ENCODE measurements around the gene DAO.

DAO gene

DNA sequence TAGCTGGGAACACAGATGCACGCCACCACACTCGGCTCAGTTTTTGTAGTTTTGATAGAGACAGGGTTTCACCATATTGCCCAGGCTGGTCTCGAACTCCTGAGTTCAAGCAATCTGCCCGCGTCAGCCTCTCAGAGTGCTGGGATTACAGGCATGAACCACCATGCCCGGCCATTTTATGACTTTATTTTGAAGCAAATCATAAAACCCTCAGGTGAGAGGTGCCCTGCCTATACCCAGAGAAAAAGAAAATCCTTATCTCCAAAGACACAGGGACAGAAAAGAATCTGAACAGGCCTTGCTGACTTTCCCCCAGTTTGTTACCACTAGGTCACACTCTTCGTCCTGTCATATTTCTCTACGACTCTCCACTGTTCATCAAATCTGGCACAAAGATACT lies 48.8 kb downstream of the DAO start:
- no peak for DNase-seq

DNA sequence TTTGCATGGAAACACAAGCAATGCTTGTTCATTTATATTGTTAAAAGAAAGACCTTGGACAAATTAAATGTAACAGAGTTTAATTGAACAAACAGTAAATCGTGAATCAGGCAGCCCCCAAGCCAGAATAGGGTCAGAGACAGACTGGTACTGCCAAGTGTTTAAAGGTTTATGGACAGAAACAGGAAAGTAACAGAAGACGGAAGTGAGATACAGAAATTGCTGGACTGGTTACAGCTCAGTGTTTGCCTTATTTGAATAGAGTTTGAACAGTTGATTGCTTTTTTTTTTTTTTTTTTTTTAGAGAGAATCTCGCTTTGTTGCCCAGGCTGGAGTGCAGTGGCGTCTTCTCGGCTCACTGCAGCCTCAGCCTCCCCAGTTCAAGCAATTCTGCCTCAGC lies 50.3 kb downstream of the DAO start:
- DNase-seq, result no peak

DNA sequence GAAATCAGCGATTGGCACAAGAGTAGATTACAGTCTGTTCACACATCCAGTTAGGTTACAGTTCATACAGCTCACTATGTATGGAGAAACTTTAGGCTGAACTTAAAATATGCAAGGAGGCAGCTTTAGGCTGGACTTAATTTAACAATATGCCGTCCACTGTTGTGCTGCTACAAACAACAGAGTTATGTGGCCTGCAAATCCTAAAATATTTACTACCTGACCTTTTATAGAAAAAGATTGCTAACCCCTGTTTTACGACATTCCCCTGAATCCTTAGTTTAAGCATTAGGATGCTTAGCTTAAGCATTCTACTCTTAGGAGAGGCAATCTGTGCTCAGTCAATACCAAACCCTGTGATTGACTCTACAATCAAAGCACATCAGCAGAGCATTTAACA lies 50.9 kb downstream of the DAO start:
- DNase-seq, result no peak

DNA sequence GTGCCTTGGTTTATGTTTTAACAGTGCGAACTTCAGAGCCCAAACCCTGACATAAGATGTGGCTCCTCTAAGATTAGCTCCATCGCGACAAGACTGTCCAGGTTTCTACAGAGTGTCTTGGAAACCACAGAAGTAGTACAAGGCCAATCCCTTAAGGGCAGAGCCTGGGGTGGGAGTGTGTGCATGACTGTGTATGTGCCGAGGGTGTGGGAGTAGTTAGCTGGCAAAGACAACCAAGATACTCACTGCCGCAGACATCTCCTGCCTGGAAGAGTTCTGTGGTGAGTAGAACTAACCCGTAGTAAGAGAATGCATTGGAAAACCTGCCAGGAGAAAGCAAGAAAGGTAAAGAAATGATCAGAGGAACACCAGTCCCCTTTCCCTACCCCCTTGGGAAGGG lies 54.1 kb downstream of the DAO start:
- no peak for DNase-seq

DNA sequence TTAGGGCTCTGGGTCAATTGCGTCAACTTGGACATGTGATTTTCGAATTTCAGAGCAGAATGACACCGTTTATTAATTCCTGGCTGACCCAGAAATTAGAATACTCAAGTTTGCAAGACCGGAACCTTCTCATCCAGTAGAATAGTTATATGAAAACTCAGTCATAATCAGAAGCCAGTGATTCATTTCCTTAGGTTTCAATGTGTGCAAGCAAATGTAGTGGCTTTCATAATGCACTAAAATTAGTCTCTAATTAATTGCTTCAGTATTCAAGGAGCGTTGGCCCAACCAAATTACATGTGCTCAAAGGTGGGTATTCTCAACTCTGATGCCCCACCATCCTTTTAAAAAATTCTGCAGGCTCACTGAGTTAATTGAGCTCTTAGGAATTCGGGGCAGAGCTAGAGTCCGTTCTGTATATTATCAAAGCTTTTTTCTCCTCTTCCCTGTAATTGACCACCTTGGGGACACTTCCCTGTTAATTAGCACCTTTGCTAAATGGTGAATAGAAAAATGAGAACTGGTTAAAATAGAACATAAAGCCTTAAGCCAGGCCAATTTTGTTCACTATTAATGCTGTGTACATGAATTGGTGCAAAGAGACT lies 55.4 kb downstream of the DAO start:
- DNase-seq, result no peak

DNA sequence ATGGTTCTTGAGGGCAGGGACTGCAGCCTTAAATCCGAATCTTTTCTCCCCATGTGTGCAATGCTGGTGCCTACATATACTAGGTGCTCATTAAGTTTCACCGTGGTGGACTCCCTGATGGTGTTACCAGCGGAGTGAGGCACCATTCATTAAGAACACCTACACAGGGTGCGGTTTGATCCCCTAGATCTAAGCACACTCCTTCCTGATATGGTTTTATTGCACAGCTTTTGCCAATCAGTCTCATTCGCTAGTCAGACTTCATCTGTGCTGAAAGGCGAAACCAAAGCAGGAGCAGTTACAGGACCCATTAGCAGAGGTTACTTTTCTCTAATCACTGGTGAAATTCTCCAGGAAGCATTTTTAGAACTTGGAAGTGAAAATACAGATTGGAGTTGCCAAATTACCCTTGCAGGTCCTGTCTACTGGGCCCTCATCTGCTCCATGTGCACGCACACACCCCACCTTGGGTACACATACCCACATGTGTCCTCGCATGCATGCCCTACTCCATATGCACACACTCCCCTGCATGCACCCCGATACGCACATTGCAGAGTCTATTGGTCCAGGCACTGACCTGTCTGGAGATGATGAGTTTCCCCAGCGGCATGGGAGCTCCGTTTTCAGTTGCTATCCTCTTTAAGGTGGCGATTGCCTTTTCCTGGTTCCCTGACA lies 58.5 kb downstream of the DAO start:
- DNase-seq, result no peak

DNA sequence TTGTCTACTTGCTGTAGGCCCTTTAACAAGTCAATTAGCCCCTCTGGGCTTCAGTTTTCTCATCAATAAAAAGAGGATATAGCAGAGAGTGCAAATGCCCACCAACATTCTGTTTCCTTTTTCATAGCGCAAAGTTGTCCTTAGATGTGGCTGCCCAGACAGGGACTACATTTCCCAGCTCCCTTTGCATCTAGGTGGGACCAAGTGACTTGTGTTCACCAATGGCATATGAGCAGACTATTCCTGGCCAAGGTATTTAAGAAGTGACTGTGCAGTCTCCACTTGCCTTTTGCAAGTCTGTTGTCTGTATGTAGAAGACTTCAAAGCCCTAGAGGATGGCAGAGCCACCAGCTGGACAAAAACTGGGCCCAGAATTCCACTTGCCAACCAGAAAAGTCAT lies 59.7 kb downstream of the DAO start:
- DNase-seq, result no peak

DNA sequence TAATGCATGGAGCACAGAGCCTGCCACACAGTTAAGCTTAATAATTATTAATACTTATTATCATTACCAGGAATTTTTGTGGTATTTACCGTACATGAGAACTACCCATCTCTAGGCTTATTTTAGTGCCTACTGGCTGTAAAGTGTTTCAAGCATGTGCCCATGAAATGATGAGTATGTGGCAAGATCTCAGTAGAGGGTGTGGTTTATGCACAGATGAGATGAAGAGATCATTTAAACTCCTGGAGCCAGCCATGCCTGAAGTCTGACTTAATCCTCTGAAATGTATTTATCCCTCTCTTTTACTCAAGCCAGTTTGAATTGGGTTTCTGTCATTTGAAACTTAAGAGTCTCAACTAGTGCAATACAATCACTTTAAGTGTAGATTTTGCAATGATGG lies 60.2 kb downstream of the DAO start:
- no peak for DNase-seq

DNA sequence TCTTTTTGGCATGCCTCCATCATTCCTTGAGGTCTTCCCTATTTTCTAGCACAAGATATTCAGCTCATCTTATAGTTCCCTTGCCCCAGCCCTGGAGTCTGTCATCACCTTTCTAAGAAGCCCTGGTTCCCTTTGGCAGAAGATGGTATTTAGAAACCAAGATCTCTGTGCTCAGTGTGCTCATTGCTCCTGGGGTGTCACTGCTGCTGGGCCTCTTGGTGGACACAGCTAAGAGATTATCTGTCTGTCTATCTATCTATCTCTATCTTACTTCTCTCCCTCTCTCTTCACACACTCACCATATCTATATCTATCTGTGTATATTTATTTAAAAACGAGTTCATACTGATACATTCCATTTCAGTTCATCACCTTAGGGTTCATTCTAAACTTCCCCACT lies 67.2 kb downstream of the DAO start:
- DNase-seq, result no peak

DNA sequence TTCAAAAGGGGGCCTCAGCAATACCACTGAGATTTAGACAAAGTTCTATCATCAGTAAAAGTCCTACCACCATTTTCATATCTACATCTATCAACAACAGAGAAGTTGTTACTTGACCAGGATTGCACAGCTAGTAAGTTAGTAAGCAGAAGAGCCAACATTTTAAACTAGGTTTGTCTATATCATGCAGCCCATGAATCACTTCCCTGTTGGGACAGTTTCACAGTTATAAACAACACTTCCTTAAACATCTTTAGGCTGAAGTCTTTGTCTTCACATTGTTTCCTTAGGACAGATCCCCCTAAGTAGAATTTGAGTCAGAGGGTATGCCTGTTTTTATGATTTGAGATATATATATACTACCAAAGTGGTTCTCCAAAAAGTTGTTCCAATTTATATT lies 68.5 kb downstream of the DAO start:
- DNase-seq, result no peak

DNA sequence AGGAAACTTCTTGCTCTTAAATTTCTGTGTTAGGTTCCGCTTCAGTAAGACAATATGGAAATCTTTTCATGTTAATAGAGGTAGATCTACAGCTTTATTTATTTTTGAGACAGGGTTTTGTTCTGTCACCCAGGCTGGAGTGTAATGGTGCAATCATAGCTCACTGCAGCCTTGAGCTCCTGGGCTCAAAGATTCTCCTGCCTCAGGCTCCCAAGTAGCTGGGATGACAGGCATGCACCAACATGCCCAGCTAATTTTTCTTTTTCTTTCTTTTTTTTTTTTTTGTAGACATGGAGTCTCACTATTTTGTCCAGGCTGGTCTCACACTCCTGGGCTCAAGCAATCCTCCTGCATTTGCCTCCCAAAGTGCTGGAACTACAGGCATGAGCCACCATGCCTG lies 70.1 kb downstream of the DAO start:
- DNase-seq, result no peak
